PC-3 (cell line): ENCODE measurements around the gene RPL13. TPM values are rescaled to one million over a fixed set of nuclear protein-coding genes. Genes with fewer than 3 reads are reported as not detected.

ENCODE experiments used
- ATAC-seq: fragments of 200-7000 bp; cut with Tn5 transposase; 2 replicates; pipeline ENCODE4 v1.9.1; 2020; ENCODE audit warnings: mild to moderate bottlenecking, moderate library complexity
- BruUV-seq: library from RNA; stranded (reverse); fragments of 400-500 nt; replicated peaks from 2 replicates; lab custom pipeline; 2021; lab: Mats Ljungman, UMichigan
- CTCF ChIA-PET: fragments of 300-600 bp; sonication (Branson Sonifier 250); formaldehyde crosslinking; loops from one replicate; lab custom pipeline; 2022; ENCODE audit warnings: antibody characterized with exemption; lab: Charles Lee
- POLR2A ChIA-PET: fragments of 300-600 bp; sonication (Branson Sonifier 250); formaldehyde crosslinking; loops from one replicate; lab custom pipeline; 2022; ENCODE audit warnings: antibody characterized with exemption; ENCODE audit not compliant: unreplicated experiment; lab: Charles Lee
- DNase-seq: peaks from one replicate; pipeline ENCODE4 v3.0.0-alpha.2; 2015
- H2AFZ ChIP-seq: fragments of 300-600 bp; sonication (generic); 2 replicates; pipeline ENCODE4 v1.6.0; 2016; ENCODE audit warnings: antibody characterized with exemption, low read length
- H3F3A ChIP-seq: fragments of 300-600 bp; sonication (generic); one replicate; pipeline ENCODE4 v1.6.0; 2017; ENCODE audit warnings: antibody characterized with exemption, low read length, control low read depth, mild to moderate bottlenecking; ENCODE audit not compliant: unreplicated experiment
- H3K27ac ChIP-seq: fragments of 300-600 bp; sonication (generic); 2 replicates; pipeline ENCODE4 v1.5.1; 2016; ENCODE audit warnings: mild to moderate bottlenecking, low read length
- H3K27me3 ChIP-seq: fragments of 300-600 bp; sonication (generic); 2 replicates; pipeline ENCODE4 v1.6.1; 2016; ENCODE audit warnings: low read length, mixed read lengths
- H3K36me3 ChIP-seq: fragments of 300-600 bp; sonication (generic); 2 replicates; pipeline ENCODE4 v1.6.1; 2016; ENCODE audit warnings: low read depth, mixed run types, low read length, mixed read lengths
- H3K4me1 ChIP-seq: fragments of 300-600 bp; sonication (generic); 2 replicates; pipeline ENCODE4 v1.5.1; 2016; ENCODE audit warnings: low read length; ENCODE audit not compliant: insufficient read depth
- H3K4me2 ChIP-seq: fragments of 300-600 bp; sonication (generic); 2 replicates; pipeline ENCODE4 v1.6.0; 2016; ENCODE audit warnings: low read length
- H3K4me3 ChIP-seq: fragments of 300-600 bp; sonication (generic); 2 replicates; pipeline ENCODE4 v1.5.1; 2016; ENCODE audit warnings: mild to moderate bottlenecking, low read length, mixed read lengths
- H3K79me2 ChIP-seq: fragments of 300-600 bp; sonication (generic); 2 replicates; pipeline ENCODE4 v1.6.1; 2017; ENCODE audit warnings: low read length, mixed read lengths
- H3K9ac ChIP-seq: fragments of 300-600 bp; sonication (generic); 2 replicates; pipeline ENCODE4 v1.6.0; 2016; ENCODE audit warnings: mild to moderate bottlenecking, low read length
- H3K9me2 ChIP-seq: fragments of 300-600 bp; sonication (generic); replicated peaks from 2 replicates; pipeline ENCODE4 v1.6.1; 2016; ENCODE audit warnings: mixed run types, low read length, mixed read lengths
- H3K9me3 ChIP-seq: fragments of 300-600 bp; sonication (generic); 2 replicates; pipeline ENCODE4 v1.6.1; 2016; ENCODE audit warnings: low read length, mixed read lengths
- H4K20me1 ChIP-seq: fragments of 300-600 bp; sonication (generic); 2 replicates; pipeline ENCODE4 v1.6.1; 2016; ENCODE audit warnings: low read length, mixed read lengths
- CTCF ChIP-seq: fragments of 300-600 bp; sonication (generic); conservative IDR thresholded peaks from 2 replicates; pipeline ENCODE4 v1.5.1; 2017; ENCODE audit warnings: antibody characterized with exemption, low read depth, mild to moderate bottlenecking, low read length
- EZH2 ChIP-seq: fragments of 300-600 bp; sonication (generic); IDR thresholded peaks from one replicate; pipeline ENCODE4 v1.6.1; 2017; ENCODE audit warnings: antibody characterized with exemption, mild to moderate bottlenecking, low read length; ENCODE audit not compliant: unreplicated experiment
- EZH2phosphoT487 ChIP-seq: fragments of 300-600 bp; sonication (generic); IDR thresholded peaks from 2 replicates; pipeline ENCODE4 v1.6.1; 2018; ENCODE audit warnings: mild to moderate bottlenecking, antibody characterized with exemption, low read length, borderline replicate concordance
- intact Hi-C: fragments of 100-400 bp; cut with micrococcal nuclease; formaldehyde crosslinking; loops from 2 replicates; pipeline ENCODE4 v1.9.0; 2023
- total RNA-seq: library from RNA; depleted of rRNA; stranded (reverse); fragments of >200 nt; gene quantifications from 2 replicates; pipeline ENCODE4 v1.2.3, GENCODE V29; 2014

RPL13 gene
- total RNA-seq, 1 experiment from 2014 or later: 3,236 TPM

GRCh38 chr16:89541792-89542191, 18.7 kb upstream of the RPL13 start:
- Histone ChIP-seq H3K9me3 (no peaks in the 10 kb centered on the region), H3K4me1 (no peaks in the 10 kb centered on the region), H3K4me3 (no peak overlapping the region), H3K36me3 (no peaks in the 10 kb centered on the region; the same call in 1 of the 2 replicates), H3K4me2 (no peak overlapping the region), H3K27ac (no peak overlapping the region), H3K27me3 (no peaks in the 10 kb centered on the region), H4K20me1 (no peaks in the 10 kb centered on the region), H3K9ac (no peak overlapping the region), H2AFZ (no peak overlapping the region), H3K9me2 (no peaks in the 10 kb centered on the region), H3F3A (no peaks in the 10 kb centered on the region), H3K79me2 (no peaks in the 10 kb centered on the region)
- no peak for TF ChIP-seq EZH2
- no peak for TF ChIP-seq CTCF
- no peak for TF ChIP-seq EZH2phosphoT487
- POLR2A ChIA-PET: no interaction called here
- CTCF ChIA-PET: no interaction called here
- BruUV-seq: no TSS peak
- ATAC-seq (no peak), DNase-seq (no peak)
- intact Hi-C loops: no loop called here

GRCh38 chr16:89544113-89544512, 16.4 kb upstream of the RPL13 start:
- Histone ChIP-seq H3K9ac (no peak overlapping the region), H3K27me3 (no peaks in the 10 kb centered on the region), H3K79me2 (no peaks in the 10 kb centered on the region), H4K20me1 (no peaks in the 10 kb centered on the region), H3K9me2 (no peaks in the 10 kb centered on the region), H3K4me1 (no peaks in the 10 kb centered on the region), H3K36me3 (peaks cover 2% of the 10 kb centered on the region; the same call in 1 of the 2 replicates), H3K4me2 (no peak overlapping the region), H2AFZ (no peak overlapping the region), H3K9me3 (no peaks in the 10 kb centered on the region), H3K4me3 (no peak overlapping the region), H3K27ac (no peak overlapping the region), H3F3A (no peaks in the 10 kb centered on the region)
- ChIA-PET CTCF (no interaction called here), POLR2A (no interaction called here)
- DNase-seq (no peak), ATAC-seq (no peak)
- intact Hi-C loops: no loop called here
- no peak for TF ChIP-seq EZH2phosphoT487
- BruUV-seq: no TSS peak

GRCh38 chr16:89544713-89545043, 15.8 kb upstream of the RPL13 start:
- Histone ChIP-seq H3K9me3 (no peaks in the 10 kb centered on the region), H3K4me3 (no peak overlapping the region), H3K9ac (no peak overlapping the region), H3K4me1 (no peaks in the 10 kb centered on the region), H3K9me2 (no peaks in the 10 kb centered on the region), H4K20me1 (no peaks in the 10 kb centered on the region), H3K27me3 (no peaks in the 10 kb centered on the region), H3K36me3 (peaks cover 2% of the 10 kb centered on the region; the same call in 1 of the 2 replicates), H2AFZ (no peak overlapping the region), H3K4me2 (no peak overlapping the region), H3F3A (no peaks in the 10 kb centered on the region), H3K79me2 (no peaks in the 10 kb centered on the region), H3K27ac (no peak overlapping the region)
- ATAC-seq: no peak
- no TSS peak for BruUV-seq
- DNase-seq: no peak
- ChIA-PET POLR2A (no interaction called here), CTCF (no interaction called here)
- intact Hi-C loops: no loop called here
- TF ChIP-seq CTCF (no peak), EZH2 (no peak), EZH2phosphoT487 (no peak)
